GM18508 (cell line): Measurements from ENCODE around the gene TMPRSS13.

ENCODE experiments used
- ATAC-seq: cut with Tn5 transposase; IDR thresholded peaks from one replicate; pipeline ENCODE4 v1.9.1; 2021; ENCODE audit warnings: moderate number of reproducible peaks; ENCODE audit not compliant: insufficient read depth, unreplicated experiment

Gene TMPRSS13

DNA sequence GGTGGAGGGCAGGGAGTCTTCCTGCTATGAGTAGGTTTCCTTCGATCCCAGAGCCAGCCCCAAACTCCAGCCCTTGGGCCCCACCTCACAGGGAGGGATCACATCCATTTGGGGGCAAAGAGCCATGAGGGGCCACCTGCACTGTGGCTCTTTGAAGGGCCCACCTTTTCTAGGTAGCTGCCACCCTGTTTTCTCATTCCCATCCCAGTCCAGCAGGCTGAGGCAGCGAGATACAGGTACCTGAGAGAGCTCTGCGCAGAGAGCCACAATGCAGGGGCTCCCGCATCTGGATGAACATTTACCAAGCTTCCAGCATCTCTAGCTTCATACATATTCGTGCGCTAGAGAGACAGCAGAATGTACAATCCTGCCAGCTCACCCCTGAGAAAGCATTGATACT is 69.1 kb downstream of the TMPRSS13 start:
- no peak for ATAC-seq

DNA sequence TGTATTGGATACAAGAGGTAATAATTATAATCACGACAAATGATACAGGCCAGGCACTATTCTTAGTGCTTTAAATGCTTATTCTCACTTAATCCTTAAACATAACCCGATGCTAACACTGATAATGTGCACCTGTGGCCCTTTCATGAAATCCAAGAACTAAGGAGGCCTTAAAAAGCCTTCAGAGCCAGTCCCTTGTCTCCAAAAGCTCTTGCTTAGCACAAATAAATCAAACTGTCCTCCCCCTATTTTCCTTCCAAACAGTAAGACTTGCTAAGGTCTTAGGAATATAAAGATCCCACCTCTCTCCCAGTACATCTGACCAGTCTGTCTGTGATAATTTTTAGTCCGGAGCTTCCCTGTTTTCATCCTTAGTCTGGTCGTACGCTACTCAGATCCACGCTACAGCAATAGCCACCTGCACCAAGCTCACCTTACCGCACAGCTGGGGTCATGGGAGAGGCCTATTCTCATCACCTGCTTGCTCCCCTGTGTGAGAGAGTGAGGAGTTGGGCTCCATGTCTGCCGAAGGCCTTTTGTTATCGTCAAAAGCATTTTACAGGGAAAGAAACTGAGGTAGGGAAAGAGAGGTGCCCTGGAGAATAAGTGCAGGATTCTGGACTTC is 69.6 kb downstream of the TMPRSS13 start:
- no peak for ATAC-seq

DNA sequence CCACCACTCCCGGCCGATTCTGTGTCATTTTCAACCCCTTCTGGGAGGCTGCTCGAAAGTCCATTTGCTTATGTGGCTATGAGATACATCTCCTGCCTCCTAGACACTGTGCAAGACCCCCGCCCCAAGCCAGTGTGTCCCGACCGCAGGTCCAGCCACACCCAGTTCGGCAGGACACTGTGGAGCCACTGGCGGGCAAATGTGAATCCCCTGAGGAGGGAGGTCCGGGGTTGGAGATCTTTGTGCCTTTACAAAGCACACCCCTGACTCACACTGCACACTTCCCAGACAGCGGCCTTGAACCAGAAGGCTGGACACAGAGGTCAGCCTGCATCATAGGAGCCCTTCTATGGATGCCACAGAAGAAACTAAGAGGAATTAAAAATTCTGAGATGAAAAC is 70.1 kb downstream of the TMPRSS13 start:
- ATAC-seq, result no peak

DNA sequence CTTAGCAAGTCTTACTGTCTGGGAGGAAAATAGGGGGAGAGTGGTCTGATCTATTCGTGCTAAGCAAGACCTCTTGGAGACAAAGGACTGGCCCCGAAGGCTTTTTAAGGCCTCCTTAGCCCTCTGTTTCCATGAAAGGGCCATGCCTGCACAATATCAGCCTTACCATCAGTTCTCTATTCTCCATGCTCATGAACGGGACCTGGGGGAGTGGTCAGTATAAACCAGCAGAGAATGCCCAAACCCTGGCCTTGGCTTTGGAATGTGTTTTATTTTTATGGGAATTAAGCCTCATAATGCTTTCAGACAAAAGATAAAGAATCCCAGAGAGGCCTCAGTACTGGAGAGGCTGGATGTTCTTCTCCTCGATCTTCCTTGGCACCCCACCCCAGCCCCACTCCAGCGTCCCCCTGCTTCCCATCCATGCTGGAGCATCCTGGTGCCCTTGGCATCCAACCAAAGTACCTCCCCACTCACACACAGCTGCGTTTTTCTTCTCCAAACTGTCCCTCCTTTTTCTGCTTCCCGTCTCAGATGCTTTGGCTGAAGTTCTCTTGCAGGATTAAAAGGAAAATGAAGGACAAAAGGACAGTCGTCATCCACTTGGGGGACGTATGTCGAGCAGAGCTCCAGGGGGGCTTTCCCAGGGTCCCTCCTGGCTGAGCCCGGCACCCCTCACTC is 71.3 kb downstream of the TMPRSS13 start:
- no peak for ATAC-seq

DNA sequence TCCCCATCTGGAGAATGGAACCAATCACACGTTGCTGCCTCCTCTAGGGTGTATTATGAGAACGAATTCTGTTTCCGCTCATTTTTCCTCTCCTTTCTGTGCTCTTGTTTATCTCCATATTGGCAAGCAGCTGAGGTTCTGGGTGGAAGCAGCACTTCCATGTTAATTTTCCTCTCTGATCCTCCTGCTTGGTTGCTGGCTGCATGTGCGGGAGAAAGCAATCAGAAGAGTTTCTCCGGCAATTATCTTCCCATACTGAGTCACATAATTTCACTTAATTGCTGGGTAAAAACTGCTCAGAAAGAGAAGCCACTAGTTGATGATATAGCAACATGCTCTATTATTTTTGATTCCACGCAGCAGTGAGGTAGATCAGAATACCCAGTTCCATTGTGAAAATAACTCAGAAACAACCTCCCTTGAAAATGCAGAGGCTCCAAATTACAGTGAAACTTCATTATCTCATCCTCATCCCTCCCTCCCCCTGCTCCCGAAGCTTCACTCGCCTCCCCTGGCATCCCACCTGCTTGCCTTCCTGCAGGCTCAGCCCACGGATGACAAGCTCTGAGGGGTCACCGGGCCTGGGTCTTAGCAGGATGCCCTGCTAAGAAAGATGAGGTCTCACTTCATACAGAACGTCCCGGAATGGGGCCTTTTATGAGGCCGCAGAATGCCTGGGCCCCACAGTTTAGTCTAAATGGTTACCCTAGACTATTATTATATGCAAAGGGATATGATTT is 73.1 kb downstream of the TMPRSS13 start:
- ATAC-seq, result no peak

DNA sequence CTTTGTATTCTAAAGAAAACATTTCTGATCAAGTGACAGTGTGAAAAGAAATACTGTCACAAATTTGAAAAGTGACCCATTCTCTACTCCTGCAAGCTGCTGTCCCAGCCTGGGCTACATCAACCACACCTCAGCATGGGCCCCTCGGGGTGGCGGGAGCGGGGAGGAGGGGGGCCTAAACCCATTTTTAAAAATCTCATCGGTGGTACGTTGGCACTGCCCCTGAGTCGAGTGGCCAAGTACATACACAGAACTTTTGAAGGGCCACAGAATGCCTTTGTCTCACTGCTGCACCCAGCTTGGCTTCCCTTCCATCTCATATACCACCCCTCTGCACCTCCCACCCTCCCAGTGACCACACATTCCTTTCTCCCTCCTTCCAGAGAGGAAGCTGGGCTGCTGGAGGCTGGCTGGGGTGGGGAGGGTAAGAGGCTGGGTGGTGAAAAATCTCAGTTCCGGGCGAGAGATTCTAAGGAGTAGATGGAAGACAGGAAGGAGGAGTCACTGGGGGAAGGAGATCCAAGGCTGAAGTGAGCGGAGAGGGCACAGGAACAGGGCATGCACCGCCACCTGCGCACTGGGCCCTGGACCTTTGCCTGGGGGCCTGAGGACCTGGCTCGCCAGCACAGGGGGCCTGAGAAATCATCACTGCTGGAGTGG is 73.9 kb downstream of the TMPRSS13 start:
- no peak for ATAC-seq

DNA sequence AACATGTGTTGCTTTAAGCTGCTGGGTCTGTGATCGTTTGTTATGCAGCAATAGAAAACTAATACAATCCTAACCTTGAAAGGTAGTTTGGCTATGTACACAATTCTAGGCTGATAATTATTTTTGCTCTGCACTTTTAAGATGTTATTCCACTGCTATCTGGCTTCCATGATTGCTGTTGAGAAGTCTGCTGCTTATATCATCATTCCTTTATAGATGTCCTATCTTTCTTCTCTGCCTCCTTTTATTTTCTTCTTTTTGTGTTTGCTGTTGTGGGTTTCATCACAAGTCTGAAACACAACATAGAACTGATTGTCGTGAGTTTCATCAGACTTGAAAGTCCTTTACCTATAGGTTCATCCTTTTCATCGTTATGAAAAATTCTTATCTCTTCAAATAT is 76.9 kb downstream of the TMPRSS13 start:
- no peak for ATAC-seq

DNA sequence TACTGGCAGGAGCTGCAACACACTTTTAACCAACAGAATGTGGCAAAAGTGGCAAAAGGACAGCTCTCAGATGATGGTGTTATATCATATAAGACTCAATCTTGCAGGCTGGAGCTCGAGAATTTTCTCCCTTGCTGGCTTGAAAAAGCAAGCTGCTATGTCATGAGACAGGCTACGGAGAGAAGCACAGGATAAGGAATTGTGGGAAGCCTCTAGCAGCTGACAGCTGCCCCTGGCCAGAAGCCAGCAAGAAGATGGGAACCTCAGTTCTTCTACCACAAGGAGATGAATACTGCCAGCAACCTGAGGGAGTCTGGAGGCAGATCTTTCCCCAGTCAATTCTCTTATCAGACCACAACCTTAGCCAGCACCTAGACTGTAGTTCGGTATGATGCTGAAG is 77.3 kb downstream of the TMPRSS13 start:
- no peak for ATAC-seq

DNA sequence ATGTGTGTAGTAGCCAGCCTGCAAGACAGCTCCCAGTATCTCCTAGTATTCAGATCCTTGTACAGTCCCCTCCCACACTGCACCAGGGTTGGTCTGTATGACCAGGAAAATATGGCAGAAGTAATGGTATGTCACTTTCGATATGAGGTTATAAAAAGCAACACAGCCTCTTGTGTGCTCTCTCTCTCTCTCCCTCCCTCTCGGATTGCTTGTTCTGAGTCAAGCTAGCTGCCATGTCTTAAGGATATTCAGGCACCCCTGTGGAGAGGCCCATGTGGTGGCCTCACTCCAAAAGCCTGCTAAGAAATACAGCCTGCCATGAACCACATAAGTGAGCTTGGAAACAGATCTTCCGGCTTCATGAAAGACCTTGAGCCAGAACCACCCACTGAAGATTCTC is 78.1 kb downstream of the TMPRSS13 start:
- ATAC-seq, result no peak
